KOPT-K1 (cell line): Measurements from ENCODE around the gene KCNIP3.

Source experiments
- H3K27ac ChIP-seq: fragments of 200-600 bp; sonication (generic); 2 replicates; pipeline ENCODE4 v1.5.1; 2016; ENCODE audit warnings: antibody characterized with exemption, mild to moderate bottlenecking, low read depth, low read length; ENCODE audit not compliant: poor library complexity, severe bottlenecking
- H3K36me3 ChIP-seq: fragments of 200-600 bp; sonication (generic); 2 replicates; pipeline ENCODE4 v1.5.1; 2017; ENCODE audit warnings: antibody characterized with exemption, mild to moderate bottlenecking, low read length, moderate library complexity; ENCODE audit not compliant: insufficient read depth
- H3K9me3 ChIP-seq: fragments of 200-600 bp; sonication (generic); 2 replicates; pipeline ENCODE4 v1.5.1; 2017; ENCODE audit warnings: antibody characterized with exemption, low read length, mild to moderate bottlenecking; ENCODE audit not compliant: insufficient read depth, poor library complexity, severe bottlenecking

KCNIP3 gene

DNA sequence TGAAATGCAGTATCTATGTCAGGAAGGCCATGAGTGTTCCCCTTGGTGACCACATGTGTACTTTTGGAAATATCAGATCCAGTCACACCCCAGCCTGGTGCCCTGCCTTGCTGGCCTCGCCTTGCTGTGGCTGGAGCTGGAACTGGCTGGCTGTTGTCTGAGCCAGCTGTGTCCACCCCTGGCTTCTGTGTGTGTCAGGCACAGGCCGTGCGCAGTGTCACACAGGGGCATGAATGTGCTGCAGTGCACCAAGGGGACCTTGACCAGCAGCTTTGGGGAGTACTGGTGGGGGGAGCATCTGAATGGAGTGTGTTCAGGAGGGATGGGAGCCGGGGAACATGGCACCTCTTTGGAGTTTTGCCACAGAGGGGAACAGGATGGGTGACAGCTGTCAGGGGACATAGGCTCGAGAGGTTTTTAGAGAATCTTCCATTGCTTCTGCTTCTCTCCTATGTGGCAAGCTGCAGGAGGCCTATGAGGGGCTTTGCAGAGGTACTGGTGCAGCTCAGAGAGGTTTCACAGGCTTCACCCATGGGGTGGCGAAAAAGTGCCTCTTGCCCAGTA is 60.7 kb downstream of the KCNIP3 start:
- no peaks in the 10 kb centered on the region for H3K9me3 ChIP-seq
- no peaks in the 10 kb centered on the region for H3K36me3 ChIP-seq
- no peak overlapping the region for H3K27ac ChIP-seq

DNA sequence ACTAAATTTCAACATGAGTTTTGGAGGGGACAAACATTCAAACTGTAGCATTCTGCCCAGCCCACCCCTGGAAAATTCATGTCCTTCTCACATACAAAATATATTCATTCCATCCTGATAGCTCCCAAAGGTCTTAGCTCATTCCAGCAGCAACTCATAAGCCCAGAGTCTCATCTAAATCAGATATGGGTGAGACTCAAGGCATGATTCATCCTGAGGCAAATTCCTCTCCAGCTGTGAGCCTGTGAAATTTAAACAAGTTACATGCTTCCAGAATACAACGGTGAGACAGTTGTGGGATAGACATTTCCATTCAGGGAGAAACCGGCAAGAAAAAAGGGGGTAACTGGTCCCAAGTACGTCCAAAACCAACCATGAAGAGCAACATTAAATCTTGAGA is 61.9 kb downstream of the KCNIP3 start:
- Histone ChIP-seq H3K36me3 (no peaks in the 10 kb centered on the region), H3K9me3 (no peaks in the 10 kb centered on the region), H3K27ac (no peak overlapping the region)

DNA sequence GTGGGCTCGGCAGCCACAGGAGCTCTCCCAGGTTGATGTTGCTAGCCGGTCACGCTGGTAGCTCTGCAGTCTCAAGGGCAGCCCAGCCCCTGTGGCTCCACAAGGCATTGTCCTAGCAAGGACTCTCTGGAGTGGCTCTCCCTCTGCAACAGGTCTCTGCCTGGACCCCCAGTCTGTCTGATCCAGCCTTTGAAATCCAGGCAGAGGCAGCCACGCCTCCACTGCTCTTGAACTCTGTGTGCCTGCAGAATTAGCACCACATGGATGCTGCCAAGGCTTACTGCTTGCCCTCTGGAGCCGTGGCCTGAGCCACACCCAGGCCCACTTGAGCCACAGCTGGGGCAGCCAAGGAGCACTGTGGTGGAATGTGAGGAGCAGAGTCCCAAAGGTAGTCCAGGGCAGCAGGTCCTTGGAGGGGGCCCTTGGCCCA is 62.4 kb downstream of the KCNIP3 start:
- Histone ChIP-seq H3K27ac (no peak overlapping the region), H3K36me3 (no peaks in the 10 kb centered on the region), H3K9me3 (no peaks in the 10 kb centered on the region)

DNA sequence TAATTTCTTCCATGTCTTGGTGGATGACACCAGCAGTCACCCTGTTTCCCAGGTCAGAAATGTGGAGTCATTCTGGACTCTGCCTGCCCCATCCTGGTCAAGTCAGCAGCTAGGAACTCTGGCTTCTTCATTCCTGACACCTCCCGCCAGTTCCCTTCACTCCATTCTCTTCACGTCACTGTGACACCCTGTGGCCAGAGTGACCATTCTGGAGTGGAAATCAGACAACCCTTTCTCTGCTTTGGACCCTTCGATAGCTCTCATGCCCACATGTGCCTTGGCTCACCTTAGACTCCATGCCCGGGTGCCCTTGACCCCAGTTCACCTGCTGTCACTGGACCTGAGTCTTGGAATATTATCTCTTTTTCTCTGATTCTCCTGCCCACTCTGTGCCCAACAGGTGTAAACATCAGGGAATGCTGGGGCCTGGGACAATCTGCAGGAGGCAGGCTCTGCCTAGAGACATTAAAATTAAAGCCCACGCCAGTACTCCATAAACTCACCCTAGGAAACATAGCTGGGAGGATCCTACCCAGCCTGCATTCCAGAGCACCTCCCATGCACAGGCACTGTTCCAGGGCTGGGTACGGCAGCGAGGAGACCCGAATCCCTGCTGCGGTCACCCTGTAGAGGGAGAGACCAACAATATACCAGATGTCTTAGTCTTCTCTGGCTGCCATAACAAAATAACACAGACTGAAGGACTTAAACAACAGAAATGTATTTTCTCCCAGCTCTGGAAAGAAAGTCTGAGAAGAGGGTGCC is 64.3 kb downstream of the KCNIP3 start:
- Histone ChIP-seq H3K9me3 (no peaks in the 10 kb centered on the region), H3K27ac (no peak overlapping the region), H3K36me3 (no peaks in the 10 kb centered on the region)

DNA sequence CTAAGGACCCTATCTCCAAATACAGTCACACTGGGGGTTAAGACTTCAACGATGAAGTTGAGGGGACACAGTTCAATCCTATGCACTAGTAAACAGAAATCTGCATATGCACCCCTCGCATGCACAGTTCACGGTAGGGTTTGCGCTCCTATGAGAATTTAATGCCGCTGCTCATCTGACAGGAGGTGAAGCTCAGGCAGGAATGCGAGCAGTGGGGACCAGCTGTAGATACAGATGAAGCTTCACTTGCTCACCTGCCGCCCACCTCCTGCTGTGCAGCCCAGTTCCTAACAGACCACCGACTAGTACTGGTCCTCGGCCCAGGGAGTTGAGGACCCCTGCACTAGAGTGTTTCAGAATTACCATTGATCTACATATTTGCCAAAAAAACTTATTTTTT is 65.3 kb downstream of the KCNIP3 start:
- Histone ChIP-seq H3K27ac (no peak overlapping the region), H3K9me3 (no peaks in the 10 kb centered on the region), H3K36me3 (no peaks in the 10 kb centered on the region)

DNA sequence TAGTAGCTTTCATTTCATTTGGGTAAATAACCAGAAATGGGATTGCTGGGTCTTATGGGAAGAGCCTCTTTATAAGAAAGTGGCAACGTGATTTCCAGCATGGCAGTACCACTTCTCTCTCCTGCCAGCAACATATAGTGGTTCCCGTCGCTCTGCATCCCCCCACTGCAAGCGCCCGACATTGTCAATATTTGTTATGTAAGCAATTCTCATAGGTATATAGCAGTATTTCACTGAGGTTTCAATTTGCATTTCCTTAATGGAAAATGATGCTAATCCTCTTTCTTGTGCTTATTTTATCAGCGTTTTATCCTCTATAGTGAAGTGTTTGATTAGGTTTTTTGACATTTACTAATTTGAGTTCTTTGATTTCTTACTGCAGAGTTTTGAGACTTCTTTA is 69.4 kb downstream of the KCNIP3 start:
- no peaks in the 10 kb centered on the region for H3K36me3 ChIP-seq

DNA sequence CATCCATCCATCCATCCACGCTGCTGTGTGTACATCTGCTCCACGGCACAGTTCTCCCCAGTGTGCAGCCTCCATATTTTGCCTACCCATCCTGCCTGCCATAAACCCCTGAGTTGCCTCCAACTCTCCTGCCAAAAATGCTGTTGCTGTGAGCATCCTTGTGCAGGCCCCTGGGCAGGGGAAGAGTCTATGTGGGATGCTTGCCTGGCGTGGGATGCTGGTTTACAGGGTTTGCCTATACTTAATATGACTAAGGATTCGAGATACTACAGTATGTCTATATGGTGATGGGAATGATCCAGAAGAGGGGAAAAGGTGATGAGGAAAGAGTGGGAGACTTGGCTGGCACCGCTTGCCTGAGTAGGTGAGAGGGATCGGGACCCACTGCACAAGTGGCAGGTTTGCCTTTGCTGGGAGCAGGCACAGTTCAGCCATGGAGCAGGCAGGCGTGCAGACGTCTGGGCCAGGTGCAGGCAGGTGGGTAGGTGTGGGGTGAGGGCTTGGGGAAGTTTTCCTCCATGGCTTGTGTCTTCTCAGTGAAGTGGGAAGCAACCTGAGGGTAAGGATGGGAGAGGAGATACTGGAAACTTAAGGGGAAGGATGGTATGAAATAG is 75.2 kb downstream of the KCNIP3 start:
- H3K27ac ChIP-seq, result no peak overlapping the region
- H3K36me3 ChIP-seq, result no peaks in the 10 kb centered on the region
- peaks cover 11% of the 10 kb centered on the region for H3K9me3 ChIP-seq

More for the DNA sequence above, 69.4 kb downstream of the KCNIP3 start:
- H3K27ac ChIP-seq, result no peak overlapping the region
- peaks cover 11% of the 10 kb centered on the region for H3K9me3 ChIP-seq

DNA sequence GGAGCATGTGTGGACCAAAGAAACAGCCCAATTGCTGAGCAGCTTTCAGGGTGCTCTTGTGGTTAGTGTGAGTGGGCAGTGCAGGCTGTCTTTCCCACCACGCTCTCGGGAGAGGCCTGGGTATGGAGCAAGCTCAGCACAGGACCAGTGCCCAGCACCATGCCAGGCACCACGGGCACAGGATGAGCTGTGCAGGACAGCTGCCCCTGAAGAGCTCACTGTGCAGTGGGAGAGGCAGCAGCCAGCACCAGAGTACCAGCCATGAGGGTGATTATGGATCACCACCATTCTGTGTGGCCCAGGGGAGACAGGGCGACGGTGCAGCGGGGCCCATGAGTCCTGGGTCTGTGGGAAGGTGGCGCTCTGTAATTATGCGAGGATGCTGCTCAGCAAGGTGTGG is 75.7 kb downstream of the KCNIP3 start:
- no peaks in the 10 kb centered on the region for H3K36me3 ChIP-seq
- peaks cover 11% of the 10 kb centered on the region for H3K9me3 ChIP-seq
- H3K27ac ChIP-seq, result no peak overlapping the region

DNA sequence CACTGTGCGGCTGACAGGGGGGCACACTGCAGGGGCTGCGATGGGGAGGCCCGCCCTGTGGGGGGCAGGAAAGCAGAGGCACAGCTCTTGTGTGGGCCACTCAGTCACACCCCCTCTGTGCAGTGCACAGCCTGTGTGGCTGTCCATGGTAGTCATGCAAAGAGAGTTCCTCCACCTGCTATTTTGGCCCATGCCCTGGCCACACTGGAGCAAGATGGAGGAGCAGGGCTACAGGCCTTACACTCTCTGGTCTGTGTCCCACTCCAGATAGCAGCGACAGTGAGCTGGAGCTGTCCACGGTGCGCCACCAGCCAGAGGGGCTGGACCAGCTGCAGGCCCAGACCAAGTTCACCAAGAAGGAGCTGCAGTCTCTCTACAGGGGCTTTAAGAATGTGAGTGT is 76.9 kb downstream of the KCNIP3 start:
- Histone ChIP-seq H3K36me3 (no peaks in the 10 kb centered on the region), H3K27ac (no peak overlapping the region), H3K9me3 (peaks cover 11% of the 10 kb centered on the region)

DNA sequence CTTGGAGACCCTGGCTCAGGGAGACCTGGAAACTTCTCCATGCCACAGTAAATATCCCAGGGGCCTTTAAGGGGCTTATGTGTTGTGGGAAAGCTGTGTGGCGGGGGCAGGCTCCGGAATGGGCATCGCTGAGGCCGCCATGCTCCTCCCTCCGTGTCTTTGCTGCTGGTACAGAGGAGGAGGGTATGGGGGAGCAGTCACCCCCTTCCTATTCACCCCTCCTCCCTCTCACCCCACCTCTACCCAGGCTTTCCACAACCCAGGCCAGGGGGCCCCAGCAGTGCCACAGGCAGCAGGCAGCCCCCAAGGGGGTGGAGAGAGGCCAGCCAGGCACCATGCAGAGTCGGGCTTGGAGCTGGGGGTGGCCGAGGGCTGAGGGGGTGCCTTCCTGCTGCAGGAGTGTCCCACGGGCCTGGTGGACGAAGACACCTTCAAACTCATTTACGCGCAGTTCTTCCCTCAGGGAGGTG is 77.3 kb downstream of the KCNIP3 start:
- Histone ChIP-seq H3K27ac (no peak overlapping the region), H3K9me3 (peaks cover 11% of the 10 kb centered on the region), H3K36me3 (no peaks in the 10 kb centered on the region)

DNA sequence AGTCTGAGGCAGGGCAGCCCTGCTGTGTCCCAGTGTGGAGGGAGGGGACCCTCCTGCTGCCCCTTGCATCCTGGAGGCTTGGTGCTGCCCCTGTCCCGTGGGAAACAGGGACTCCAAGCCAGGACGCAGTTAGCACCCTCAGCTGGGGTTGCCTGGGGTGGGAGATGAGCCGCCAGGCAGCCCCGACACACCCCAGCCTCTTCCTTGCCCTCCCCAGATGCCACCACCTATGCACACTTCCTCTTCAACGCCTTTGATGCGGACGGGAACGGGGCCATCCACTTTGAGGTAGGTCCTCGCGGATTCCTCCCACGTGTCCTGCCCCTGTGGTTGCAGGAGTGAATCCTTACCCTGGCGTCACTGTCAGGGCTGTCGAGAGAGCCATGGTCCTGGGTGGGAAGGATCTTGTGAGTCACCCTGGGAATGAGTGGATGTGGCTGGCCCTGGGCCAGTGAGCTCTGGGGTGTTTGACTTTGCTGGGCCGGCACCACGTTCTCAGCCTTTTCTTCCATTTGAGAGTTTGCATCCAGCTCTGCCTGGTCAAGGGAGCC is 77.8 kb downstream of the KCNIP3 start:
- no peak overlapping the region for H3K27ac ChIP-seq
- H3K36me3 ChIP-seq, result no peaks in the 10 kb centered on the region
- peaks cover 9% of the 10 kb centered on the region for H3K9me3 ChIP-seq

DNA sequence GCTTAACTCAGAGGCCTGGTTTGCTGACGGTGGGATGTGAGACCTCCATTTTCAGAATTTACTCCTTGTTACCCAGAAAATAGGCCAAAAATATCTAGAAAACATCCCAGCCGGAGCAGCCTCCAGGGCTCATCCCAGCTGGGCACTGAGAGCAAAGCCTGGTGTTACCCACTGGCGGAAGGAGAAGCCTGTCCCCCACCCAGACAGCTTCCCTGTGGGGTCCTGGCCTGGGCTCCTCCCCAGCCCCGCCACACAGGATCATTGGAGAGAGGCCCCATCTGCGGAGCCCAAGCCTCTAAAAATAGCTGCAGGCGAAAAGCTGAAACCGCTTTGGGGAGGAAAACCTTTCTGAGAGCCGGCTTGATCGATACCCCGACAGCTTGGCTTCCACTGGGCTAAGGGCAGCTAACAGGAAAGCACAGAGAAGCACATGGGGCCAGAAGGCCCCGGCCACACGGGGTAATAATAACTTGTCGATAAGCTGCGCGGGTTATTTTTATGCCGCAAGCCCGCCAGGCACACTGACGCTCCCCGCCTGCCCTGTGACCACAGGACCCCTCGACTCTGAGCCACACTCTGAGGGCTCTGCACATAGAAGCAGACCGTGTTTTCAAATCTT is 78.5 kb downstream of the KCNIP3 start:
- peaks cover 3% of the 10 kb centered on the region for H3K9me3 ChIP-seq
- H3K27ac ChIP-seq, result no peak overlapping the region
- no peaks in the 10 kb centered on the region for H3K36me3 ChIP-seq

DNA sequence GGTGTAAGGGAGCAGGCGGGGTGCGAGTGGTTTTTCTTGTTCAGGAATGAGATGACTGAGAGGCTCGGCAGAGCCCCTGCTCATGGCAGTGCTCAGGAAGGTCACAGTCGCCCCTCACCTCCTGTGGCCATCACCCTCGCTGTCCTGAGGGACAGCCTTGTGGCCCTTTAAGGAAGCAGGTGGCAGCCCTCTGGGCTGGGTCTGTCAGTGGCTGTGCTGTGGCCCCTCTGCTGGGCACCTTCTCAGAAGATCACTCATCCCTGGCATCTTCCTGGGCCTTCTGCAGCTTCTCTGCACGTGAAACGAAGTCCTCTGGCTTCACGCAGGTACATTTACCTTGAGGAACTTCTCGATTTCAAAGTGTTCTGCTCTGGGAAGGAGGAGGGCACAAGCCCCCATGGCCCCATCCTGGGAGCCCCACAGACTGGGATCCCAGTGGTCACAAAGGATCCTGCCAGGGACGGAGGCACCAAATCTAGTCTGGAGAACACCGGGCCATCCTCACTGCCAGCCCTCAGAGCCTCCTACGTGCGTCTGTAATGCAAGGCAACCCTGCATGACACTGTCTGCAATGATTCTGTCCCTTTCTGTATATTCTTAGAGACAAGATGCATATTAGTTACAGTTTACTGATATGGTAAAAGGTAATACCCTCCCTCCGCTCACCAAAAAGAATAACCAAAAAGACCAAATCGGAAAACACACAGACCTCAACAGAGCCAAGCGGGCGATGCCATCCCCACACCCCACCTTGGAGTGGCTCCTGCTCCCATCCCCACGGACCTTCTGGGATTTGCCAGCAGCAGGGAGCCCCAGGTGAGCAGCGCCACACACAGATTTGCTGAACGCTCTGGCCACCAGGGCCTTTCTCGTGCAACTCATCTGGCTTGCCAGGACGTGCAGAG is 79.4 kb downstream of the KCNIP3 start:
- Histone ChIP-seq H3K9me3 (no peaks in the 10 kb centered on the region), H3K36me3 (no peaks in the 10 kb centered on the region), H3K27ac (no peak overlapping the region)
